Measurements from ENCODE around the gene AKAP12.

- TF ChIP-seq YY1 (IDR thresholded peaks at IDR 0.05; ENCODE audit: insufficient read depth, insufficient read length) (no peak), SUZ12 (IDR thresholded peaks at IDR 0.05; ENCODE audit: extremely low read depth, insufficient read depth, insufficient read length) (no peak), ZNF274 (IDR thresholded peaks at IDR 0.05; ENCODE audit: low read depth, low read length) (no peak)
Observed at GRCh38 chr6:151205721-151206600, 33.8 kb upstream of the AKAP12 start.
